GM12878 (cell line): Measurements from ENCODE around the gene HCFC1R1. TPM values are rescaled to one million over a fixed set of nuclear protein-coding genes. Genes with fewer than 3 reads are reported as not detected.

Source experiments
- ASH2L ChIP-seq: fragments of 300-600, 200-600 bp; sonication (generic); IDR thresholded peaks from 2 replicates; pipeline ENCODE4 v1.6.1; 2017; ENCODE audit warnings: low read depth, mild to moderate bottlenecking, borderline replicate concordance
- BACH1 ChIP-seq: fragments of 450-650 bp; IDR thresholded peaks from 2 replicates; pipeline ENCODE4 v1.6.1; 2017; ENCODE audit warnings: mild to moderate bottlenecking, borderline replicate concordance
- BHLHE40 ChIP-seq, 2 experiments: fragments of 450-650 bp in 1 of 2; IDR thresholded peaks; 2 replicates each; pipeline ENCODE4 v1.6.1; 2011 to 2017; ENCODE audit warnings: low read depth in 2 of 2, borderline replicate concordance in 1 of 2, improper control_type of control experiment in 1 of 2, low read length in 1 of 2, mild to moderate bottlenecking in 1 of 2
- DPF2 ChIP-seq: fragments of 450-650 bp; IDR thresholded peaks from 2 replicates; pipeline ENCODE4 v1.6.1; 2017; ENCODE audit warnings: mild to moderate bottlenecking
- GATAD2B ChIP-seq: fragments of 450-650 bp; conservative IDR thresholded peaks from 2 replicates; pipeline ENCODE4 v1.6.1; 2017; ENCODE audit warnings: low read depth, mild to moderate bottlenecking, moderate library complexity
- LARP7 ChIP-seq: fragments of 450-650 bp; IDR thresholded peaks from 2 replicates; pipeline ENCODE4 v1.6.1; 2017; ENCODE audit warnings: mild to moderate bottlenecking
- MEF2A ChIP-seq: IDR thresholded peaks from 2 replicates; pipeline ENCODE4 v1.6.1; 2011; ENCODE audit warnings: low read depth, mild to moderate bottlenecking, low read length, moderate library complexity; ENCODE audit not compliant: insufficient read depth
- MEF2B ChIP-seq: fragments of 450-650 bp; IDR thresholded peaks from 2 replicates; pipeline ENCODE4 v1.6.1; 2018; ENCODE audit warnings: mild to moderate bottlenecking, moderate library complexity; ENCODE audit not compliant: partially characterized antibody, poor library complexity, severe bottlenecking
- MXI1 ChIP-seq: fragments of 150-350 bp; IDR thresholded peaks from 2 replicates; pipeline ENCODE4 v1.6.1; 2011; ENCODE audit warnings: low read depth, mild to moderate bottlenecking, inconsistent platforms, low read length, improper control_type of control experiment
- NBN ChIP-seq: fragments of 450-650 bp; IDR thresholded peaks from 2 replicates; pipeline ENCODE4 v1.6.1; 2016
- NR2C1 ChIP-seq: fragments of 450-650 bp; IDR thresholded peaks from 2 replicates; pipeline ENCODE4 v1.6.1; 2017; ENCODE audit warnings: antibody characterized with exemption, mild to moderate bottlenecking, moderate library complexity
- NRF1 ChIP-seq: conservative IDR thresholded peaks from 2 replicates; pipeline ENCODE4 v1.6.1; 2011; ENCODE audit warnings: mild to moderate bottlenecking, low read depth, low read length, improper control_type of control experiment
- POLR2A ChIP-seq: IDR thresholded peaks from 2 replicates; pipeline ENCODE4 v1.6.1; 2011; ENCODE audit warnings: low read depth, mild to moderate bottlenecking, low read length
- RAD21 ChIP-seq: IDR thresholded peaks from 2 replicates; pipeline ENCODE4 v1.6.1; 2011; ENCODE audit warnings: mild to moderate bottlenecking, low read depth, low read length, moderate library complexity; ENCODE audit not compliant: insufficient read depth
- RB1 ChIP-seq: fragments of 450-650 bp; formaldehyde crosslinking; IDR thresholded peaks from 2 replicates; pipeline ENCODE4 v1.6.1; 2017; ENCODE audit warnings: mild to moderate bottlenecking, borderline replicate concordance
- SMARCA5 ChIP-seq: fragments of 450-650 bp; IDR thresholded peaks from 2 replicates; pipeline ENCODE4 v1.6.1; 2017; ENCODE audit warnings: mild to moderate bottlenecking
- SMC3 ChIP-seq: IDR thresholded peaks from 2 replicates; pipeline ENCODE4 v1.6.1; 2011; ENCODE audit warnings: low read length, improper control_type of control experiment, borderline replicate concordance
- SREBF1 ChIP-seq: IDR thresholded peaks from 2 replicates; pipeline ENCODE4 v1.6.1; 2012; ENCODE audit warnings: mild to moderate bottlenecking, low read length
- YBX1 ChIP-seq: fragments of 450-650 bp; IDR thresholded peaks from 2 replicates; pipeline ENCODE4 v1.6.1; 2016; ENCODE audit warnings: antibody characterized with exemption
- ZNF207 ChIP-seq: fragments of 450-650 bp; IDR thresholded peaks from 2 replicates; pipeline ENCODE4 v1.6.1; 2014; ENCODE audit warnings: antibody characterized with exemption, mild to moderate bottlenecking, borderline replicate concordance
- ZNF217 ChIP-seq: fragments of 450-650 bp; IDR thresholded peaks from 2 replicates; pipeline ENCODE4 v1.6.1; 2017; ENCODE audit warnings: antibody characterized with exemption, mild to moderate bottlenecking
- ZSCAN29 ChIP-seq: fragments of 450-650 bp; IDR thresholded peaks from 2 replicates; pipeline ENCODE4 v1.6.1; 2017; ENCODE audit warnings: mild to moderate bottlenecking, moderate library complexity
- polyA plus RNA-seq, 11 experiments: library from polyadenylated mRNA; depleted of rRNA in 4 of 11; unstranded in 6 of 11; stranded (reverse) in 5 of 11; fragments of >200 nt; fragmentation: Nextera tagmentation in 4 of 11; fragmentation: Illumina TruSeq in 1 of 11; extraction: Ambion mirVana in 4 of 11; extraction: Trizol in 1 of 11; gene quantifications; 1 replicate in 1 of 11; 2 replicates in 10 of 11; pipeline versions ENCODE4 v1.2.1 to v1.2.3, GENCODE V29; 2011 to 2016; ENCODE audit warnings: inconsistent platforms in 2 of 11, missing spikeins in 2 of 11, low read depth in 1 of 11
- total RNA-seq, 4 experiments: library from RNA; depleted of rRNA in 3 of 4; stranded (reverse); fragments of >200 nt in 3 of 4; fragmentation: Illumina TruSeq in 1 of 4; extraction: Trizol in 1 of 4; gene quantifications; 2 replicates each; pipeline versions ENCODE4 v1.2.1 to v1.2.3, GENCODE V29; 2013 to 2021
- TF ChIP-seq, protein P1 (sequence below): fragments of 450-650 bp; IDR thresholded peaks from 2 replicates; pipeline ENCODE4 v1.6.1; 2017; ENCODE audit warnings: mild to moderate bottlenecking, moderate library complexity
- TF ChIP-seq, protein P2 (sequence below): fragments of 450-650 bp; IDR thresholded peaks from 2 replicates; pipeline ENCODE4 v1.6.1; 2017; ENCODE audit warnings: mild to moderate bottlenecking, low read depth, inconsistent platforms; ENCODE audit not compliant: poor library complexity, severe bottlenecking
- TF ChIP-seq, protein P3 (sequence below): IDR thresholded peaks from 2 replicates; pipeline ENCODE4 v1.6.1; 2012; ENCODE audit warnings: low read depth, low read length, improper control_type of control experiment

The HCFC1R1 gene
- total and polyA plus RNA-seq, 10 of the 15 experiments (the other 5 are each of a cell fraction or from before 2014, with no cell fraction given): 2.8 to 42.5 (median 20.4) TPM

DNA sequence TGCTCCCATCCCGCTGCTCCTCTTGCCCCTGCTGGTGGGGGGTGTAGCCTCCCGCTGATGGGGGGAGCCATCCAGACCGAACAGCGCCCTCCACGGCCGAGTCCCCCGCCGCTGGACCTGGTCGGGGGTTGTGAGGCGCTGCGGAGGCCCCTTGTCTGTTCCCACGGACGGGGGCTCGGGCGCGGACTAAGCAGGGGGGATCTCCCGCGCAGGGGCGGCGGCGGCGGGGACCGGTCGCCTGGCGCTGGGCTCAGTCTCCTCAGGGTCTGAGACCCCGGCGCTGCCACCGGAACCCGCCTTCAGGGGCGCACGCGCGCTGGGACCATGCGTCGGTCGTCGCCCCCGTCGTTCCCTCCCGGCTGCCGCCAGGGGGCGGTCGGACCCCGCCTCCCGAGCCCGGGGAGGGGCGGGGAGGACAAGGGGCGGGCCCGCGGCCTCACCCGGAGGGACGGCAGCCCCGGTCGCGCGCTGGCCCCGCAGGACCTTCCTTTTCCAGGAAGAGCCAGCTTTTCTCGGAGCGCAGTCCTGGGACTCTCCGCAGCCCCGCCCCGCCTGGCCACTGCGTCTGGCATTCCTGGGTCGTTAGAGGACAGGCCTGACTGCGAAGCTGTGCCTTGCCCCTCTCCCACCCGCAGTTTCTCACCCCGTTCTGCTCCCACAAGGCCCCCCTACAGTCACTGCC, 35.4 kb upstream of the HCFC1R1 start (continued):
- TF ChIP-seq, protein P1, sequence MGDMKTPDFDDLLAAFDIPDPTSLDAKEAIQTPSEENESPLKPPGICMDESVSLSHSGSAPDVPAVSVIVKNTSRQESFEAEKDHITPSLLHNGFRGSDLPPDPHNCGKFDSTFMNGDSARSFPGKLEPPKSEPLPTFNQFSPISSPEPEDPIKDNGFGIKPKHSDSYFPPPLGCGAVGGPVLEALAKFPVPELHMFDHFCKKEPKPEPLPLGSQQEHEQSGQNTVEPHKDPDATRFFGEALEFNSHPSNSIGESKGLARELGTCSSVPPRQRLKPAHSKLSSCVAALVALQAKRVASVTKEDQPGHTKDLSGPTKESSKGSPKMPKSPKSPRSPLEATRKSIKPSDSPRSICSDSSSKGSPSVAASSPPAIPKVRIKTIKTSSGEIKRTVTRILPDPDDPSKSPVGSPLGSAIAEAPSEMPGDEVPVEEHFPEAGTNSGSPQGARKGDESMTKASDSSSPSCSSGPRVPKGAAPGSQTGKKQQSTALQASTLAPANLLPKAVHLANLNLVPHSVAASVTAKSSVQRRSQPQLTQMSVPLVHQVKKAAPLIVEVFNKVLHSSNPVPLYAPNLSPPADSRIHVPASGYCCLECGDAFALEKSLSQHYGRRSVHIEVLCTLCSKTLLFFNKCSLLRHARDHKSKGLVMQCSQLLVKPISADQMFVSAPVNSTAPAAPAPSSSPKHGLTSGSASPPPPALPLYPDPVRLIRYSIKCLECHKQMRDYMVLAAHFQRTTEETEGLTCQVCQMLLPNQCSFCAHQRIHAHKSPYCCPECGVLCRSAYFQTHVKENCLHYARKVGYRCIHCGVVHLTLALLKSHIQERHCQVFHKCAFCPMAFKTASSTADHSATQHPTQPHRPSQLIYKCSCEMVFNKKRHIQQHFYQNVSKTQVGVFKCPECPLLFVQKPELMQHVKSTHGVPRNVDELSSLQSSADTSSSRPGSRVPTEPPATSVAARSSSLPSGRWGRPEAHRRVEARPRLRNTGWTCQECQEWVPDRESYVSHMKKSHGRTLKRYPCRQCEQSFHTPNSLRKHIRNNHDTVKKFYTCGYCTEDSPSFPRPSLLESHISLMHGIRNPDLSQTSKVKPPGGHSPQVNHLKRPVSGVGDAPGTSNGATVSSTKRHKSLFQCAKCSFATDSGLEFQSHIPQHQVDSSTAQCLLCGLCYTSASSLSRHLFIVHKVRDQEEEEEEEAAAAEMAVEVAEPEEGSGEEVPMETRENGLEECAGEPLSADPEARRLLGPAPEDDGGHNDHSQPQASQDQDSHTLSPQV: peak; percentile 87
- no peak for TF ChIP-seq ASH2L
- TF ChIP-seq DPF2: peak; percentile 58
- TF ChIP-seq POLR2A: peak; percentile 71
- TF ChIP-seq MEF2B: peak; percentile 17
- TF ChIP-seq RAD21: peak; percentile 93
- peak; percentile 82 for TF ChIP-seq SMC3
- TF ChIP-seq NBN: 0 out of 2 replicates have a peak, but pooled peaks have one; percentile 23
- TF ChIP-seq MEF2A: 0 out of 2 replicates have a peak, but pooled peaks have one; percentile 19
- TF ChIP-seq NR2C1: peak; percentile 18; the same call in 1 of the 2 replicates
- TF ChIP-seq SREBF1: no peak
- peak; percentile 74; the same call in 1 of the 2 replicates for TF ChIP-seq BACH1
- no peak for TF ChIP-seq YBX1
- TF ChIP-seq LARP7: peak; percentile 91
- TF ChIP-seq GATAD2B: peak; percentile 93
- TF ChIP-seq, protein P2, sequence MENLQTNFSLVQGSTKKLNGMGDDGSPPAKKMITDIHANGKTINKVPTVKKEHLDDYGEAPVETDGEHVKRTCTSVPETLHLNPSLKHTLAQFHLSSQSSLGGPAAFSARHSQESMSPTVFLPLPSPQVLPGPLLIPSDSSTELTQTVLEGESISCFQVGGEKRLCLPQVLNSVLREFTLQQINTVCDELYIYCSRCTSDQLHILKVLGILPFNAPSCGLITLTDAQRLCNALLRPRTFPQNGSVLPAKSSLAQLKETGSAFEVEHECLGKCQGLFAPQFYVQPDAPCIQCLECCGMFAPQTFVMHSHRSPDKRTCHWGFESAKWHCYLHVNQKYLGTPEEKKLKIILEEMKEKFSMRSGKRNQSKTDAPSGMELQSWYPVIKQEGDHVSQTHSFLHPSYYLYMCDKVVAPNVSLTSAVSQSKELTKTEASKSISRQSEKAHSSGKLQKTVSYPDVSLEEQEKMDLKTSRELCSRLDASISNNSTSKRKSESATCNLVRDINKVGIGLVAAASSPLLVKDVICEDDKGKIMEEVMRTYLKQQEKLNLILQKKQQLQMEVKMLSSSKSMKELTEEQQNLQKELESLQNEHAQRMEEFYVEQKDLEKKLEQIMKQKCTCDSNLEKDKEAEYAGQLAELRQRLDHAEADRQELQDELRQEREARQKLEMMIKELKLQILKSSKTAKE: no peak
- peak; percentile 72; the same call in 1 of the 2 replicates for TF ChIP-seq RB1
- TF ChIP-seq SMARCA5: peak; percentile 96
- TF ChIP-seq NRF1: peak; percentile 61
- no peak for TF ChIP-seq ZNF207
- peak in 1 of 2 experiments; percentile 75; a peak in 2 of 4 replicates for TF ChIP-seq BHLHE40 (IDR thresholded peaks at IDR 0.05; ENCODE audit: borderline replicate concordance in 1 of 2, low read depth in 2 of 2, low read length in 1 of 2)
- peak; percentile 37 for TF ChIP-seq MXI1
- peak; percentile 55; the same call in 1 of the 2 replicates for TF ChIP-seq ZNF217
- TF ChIP-seq, protein P3, sequence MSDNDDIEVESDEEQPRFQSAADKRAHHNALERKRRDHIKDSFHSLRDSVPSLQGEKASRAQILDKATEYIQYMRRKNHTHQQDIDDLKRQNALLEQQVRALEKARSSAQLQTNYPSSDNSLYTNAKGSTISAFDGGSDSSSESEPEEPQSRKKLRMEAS: peak; percentile 44; the same call in 1 of the 2 replicates
- TF ChIP-seq ZSCAN29: no peak
- TF ChIP-seq, all 136 proteins: peak for 27
